Cardiac fibroblast (primary cell): ENCODE data around the gene MC1R.
"Not testable (repeated sequence)": the region's sequence is repeated elsewhere in the genome, so short reads cannot be mapped to it uniquely, and the experiment has no call there.

Experiments used
- DNase-seq, 2 donors: peaks; one replicate each; pipeline versions ENCODE4 v3.0.0 to v3.0.0-alpha.2; 2010; ENCODE audit warnings: low read depth in 2 of 2
- H3K4me3 ChIP-seq, 2 donors: replicated peaks in 1 of 2; 1 replicate in 1 of 2; 2 replicates in 1 of 2; pipeline ENCODE4 v1.5.1; 2011; ENCODE audit warnings: low read depth in 2 of 2, low read length in 2 of 2, mild to moderate bottlenecking in 2 of 2, moderate library complexity in 1 of 2
- TF ChIP-seq, protein P1 (sequence below): IDR thresholded peaks from one replicate; pipeline ENCODE4 v1.5.1; 2011; ENCODE audit warnings: low read depth, mild to moderate bottlenecking, low read length, inconsistent platforms

The MC1R gene

DNA sequence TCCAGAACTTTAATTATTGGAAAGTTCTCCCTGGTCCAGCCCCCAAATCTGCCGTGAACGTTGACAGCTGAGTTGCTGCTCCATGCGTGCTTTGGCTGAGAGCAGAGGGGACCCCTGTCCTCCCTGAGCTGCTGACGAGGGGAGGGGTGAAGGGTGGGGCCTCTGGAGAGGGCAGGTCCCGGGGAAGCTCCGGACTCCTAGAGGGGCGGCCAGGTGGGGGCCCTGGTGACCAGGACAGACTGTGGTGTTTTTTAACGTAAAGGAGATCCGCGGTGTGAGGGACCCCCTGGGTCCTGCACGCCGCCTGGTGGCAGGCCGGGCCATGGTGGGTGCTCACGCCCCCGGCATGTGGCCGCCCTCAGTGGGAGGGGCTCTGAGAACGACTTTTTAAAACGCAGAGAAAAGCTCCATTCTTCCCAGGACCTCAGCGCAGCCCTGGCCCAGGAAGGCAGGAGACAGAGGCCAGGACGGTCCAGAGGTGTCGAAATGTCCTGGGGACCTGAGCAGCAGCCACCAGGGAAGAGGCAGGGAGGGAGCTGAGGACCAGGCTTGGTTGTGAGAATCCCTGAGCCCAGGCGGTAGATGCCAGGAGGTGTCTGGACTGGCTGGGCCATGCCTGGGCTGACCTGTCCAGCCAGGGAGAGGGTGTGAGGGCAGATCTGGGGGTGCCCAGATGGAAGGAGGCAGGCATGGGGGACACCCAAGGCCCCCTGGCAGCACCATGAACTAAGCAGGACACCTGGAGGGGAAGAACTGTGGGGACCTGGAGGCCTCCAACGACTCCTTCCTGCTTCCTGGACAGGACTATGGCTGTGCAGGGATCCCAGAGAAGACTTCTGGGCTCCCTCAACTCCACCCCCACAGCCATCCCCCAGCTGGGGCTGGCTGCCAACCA, at the start of gene MC1R:
Gene MC1R, plus strand, starts transcription at position 410 of the 895 bp plus-strand sequence. Its CDS starts 397 bp downstream, at position 807.
- DNase-seq = peak; percentile 45 to 66
- peak within 1 kb of the TSS; percentile 36 to 44 for H3K4me3 ChIP-seq
- TF ChIP-seq, protein P1, sequence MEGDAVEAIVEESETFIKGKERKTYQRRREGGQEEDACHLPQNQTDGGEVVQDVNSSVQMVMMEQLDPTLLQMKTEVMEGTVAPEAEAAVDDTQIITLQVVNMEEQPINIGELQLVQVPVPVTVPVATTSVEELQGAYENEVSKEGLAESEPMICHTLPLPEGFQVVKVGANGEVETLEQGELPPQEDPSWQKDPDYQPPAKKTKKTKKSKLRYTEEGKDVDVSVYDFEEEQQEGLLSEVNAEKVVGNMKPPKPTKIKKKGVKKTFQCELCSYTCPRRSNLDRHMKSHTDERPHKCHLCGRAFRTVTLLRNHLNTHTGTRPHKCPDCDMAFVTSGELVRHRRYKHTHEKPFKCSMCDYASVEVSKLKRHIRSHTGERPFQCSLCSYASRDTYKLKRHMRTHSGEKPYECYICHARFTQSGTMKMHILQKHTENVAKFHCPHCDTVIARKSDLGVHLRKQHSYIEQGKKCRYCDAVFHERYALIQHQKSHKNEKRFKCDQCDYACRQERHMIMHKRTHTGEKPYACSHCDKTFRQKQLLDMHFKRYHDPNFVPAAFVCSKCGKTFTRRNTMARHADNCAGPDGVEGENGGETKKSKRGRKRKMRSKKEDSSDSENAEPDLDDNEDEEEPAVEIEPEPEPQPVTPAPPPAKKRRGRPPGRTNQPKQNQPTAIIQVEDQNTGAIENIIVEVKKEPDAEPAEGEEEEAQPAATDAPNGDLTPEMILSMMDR = peak; percentile 67

DNA sequence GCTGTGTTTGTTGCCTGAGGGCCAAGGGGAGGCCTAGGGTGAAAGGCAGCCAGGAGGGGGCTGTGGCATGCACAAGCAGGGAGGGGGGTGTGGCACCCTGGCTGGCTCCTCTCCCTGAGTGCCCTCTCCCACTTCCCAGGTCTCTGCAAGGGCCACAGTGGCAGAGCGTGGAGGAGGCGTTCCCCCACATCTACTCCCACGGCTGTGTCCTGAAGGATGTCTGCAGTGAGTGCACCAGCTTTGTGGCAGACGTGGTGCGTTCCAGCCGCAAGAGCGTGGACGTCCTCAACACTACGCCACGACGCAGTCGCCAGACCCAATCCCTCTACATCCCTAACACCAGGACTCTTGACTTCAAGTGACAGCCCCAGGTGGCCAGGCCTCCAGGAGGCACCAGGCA, 48.8 kb upstream of the MC1R start:
- no peak for DNase-seq
- TF ChIP-seq, protein P1 = no peak
- H3K4me3 ChIP-seq = no peak overlapping the region

DNA sequence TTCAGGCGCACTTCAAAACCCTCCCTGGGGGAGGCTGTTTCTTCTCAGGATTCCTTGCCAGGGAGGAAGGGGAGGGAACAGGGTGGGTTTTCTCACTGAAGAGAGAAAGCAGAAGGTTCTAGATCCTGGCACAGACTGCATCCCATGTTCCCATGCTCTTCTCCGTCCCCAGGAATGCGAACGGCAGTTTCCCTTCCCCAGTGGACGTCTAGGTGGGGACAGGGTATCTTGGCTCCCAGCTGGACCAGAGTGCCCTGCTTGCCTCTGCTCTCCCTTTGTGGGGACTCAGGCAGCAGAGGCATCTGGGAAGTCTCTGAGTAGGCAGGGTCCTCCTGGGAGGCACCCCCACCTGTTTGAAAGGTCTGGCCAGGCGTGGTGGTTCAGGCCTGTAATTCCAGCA, 48.2 kb upstream of the MC1R start:
- TF ChIP-seq, protein P1 = no peak
- DNase-seq = no peak
- no peak overlapping the region for H3K4me3 ChIP-seq

DNA sequence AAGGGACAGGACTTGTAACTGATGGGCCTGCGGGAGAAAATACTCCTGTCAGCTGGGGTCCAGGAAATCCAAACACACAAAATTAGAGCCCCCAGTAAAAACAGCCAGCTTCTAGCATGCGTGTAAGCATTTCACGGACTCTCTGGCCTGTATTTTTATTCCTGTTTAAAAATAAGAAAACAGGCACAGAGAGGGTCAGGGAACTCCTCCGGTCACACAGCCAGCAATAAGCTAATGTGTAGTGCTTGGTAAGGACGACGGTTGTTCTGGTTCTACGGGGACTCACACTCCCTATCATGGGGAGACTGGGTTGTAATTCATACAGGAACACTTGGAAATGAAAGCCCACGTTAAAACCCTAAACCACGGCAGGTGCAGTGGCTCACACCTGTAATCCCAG, 46.8 kb upstream of the MC1R start:
- H3K4me3 ChIP-seq = no peak overlapping the region
- no peak for DNase-seq
- TF ChIP-seq, protein P1 = no peak

DNA sequence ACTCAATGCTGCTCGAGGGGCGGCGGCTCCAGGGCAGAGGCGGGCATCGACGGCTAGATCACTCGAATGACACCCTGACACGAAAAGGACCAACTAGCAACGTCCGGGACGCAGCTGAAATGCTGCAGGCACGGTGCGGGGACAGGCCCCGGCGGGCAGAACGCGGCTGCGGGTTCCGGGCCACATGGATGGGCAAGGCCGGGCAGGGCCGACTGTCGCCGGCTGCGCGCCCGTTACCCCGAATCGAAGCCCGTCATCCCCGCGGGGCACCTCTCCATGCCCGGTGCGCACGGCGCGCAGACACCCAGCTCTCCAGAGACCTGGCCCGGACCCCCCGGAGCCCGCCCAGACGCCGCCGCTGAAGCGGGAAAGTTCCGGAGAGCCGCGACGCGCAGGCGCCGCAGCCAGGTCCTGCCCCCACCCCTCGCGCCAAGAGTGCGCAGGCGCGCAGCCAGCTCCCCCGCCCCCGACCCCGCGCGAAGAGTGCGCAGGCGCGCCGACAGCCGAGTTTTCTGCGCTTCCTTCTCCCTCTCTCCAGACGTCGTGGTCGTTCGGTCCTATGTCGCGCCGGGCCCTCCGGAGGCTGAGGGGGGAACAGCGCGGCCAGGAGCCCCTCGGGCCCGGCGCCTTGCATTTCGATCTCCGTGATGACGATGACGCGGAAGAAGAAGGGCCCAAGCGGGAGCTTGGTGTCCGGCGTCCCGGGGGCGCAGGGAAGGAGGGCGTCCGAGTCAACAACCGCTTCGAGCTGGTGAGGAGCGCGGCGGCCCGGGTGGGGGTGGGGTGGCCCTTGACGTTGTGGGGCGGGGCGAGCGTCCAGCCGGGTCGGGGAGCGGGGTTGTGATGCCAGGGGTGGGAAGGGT, 45.3 kb upstream of the MC1R start, which contains the start of gene TCF25:
Gene TCF25, plus strand, starts transcription at position 484 of the 863 bp plus-strand sequence. Its CDS starts 76 bp downstream, at position 560.
- peak within 1 kb of the TSS; percentile 85 to 88 for H3K4me3 ChIP-seq
- peak; percentile 87 to 89 for DNase-seq
- TF ChIP-seq, protein P1 = no peak

DNA sequence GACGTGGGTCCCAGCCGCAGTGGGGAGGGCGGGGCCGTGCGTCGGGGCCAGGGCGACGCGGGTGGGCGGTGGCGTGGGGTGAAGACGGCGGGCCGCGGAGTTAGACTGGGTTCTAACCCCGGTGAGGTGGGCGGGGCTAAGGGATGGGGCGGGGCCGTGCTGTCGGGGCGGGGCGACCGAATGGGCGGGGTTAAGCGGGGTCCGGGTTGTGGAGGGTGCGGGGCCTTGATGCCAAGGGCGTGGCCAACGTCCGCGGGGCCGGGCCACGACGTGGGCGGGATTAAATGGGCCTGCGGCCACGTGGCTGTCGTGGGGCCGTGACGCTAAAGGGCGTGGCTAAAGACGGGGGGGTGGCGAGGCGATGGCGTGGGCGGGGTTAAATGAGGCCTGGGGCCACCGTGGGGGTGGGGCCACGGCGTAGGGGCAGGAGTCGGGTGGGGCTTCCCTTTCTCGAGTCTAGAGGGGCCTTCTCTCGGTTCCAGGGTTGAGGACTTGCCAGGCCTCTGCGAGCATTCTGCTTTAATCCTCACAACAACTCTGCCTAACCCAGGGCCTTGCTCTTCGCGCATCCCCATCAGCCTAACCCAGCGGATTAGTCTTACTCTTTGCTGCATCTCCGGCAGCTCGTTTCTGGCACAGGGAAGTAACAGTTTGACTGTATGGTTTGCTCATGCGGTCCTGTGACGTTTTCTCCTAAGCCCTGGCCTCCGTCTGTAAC, 44.5 kb upstream of the MC1R start:
- TF ChIP-seq, protein P1 = no peak

DNA sequence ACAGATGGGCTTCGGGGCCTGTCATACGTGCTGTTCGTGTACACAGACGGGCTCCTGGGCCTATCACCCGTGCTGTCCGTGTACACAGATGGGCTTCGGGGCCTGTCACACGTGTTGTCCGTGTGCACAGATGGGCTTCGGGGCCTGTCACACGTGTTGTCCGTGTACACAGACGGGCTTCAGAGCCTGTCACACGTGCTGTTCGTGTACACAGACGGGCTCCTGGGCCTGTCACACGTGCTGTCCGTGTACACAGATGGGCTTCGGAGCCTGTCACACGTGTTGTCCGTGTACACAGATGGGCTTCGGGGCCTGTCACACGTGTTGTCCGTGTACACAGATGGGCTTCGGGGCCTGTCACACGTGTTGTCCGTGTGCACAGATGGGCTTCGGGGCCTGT, 39.5 kb upstream of the MC1R start:
- H3K4me3 ChIP-seq, DNase-seq: not testable (repeated sequence)

More for the DNA sequence above, 44.5 kb upstream of the MC1R start:
- peak; percentile 98 to 99 for DNase-seq
- peak overlapping the region; percentile 85 to 88 for H3K4me3 ChIP-seq
